GM19397 (cell line): ENCODE data around the gene ZNF440.
A peak's percentile ranks its signal among the peaks of the same experiment; 100 is the strongest.
"Not testable (repeated sequence)": the region's sequence is repeated elsewhere in the genome, so short reads cannot be mapped to it uniquely, and the experiment has no call there.

Experiments used
- ATAC-seq: cut with Tn5 transposase; IDR thresholded peaks from one replicate; pipeline ENCODE4 v1.9.1; 2021; ENCODE audit warnings: mild to moderate bottlenecking, moderate library complexity; ENCODE audit not compliant: unreplicated experiment

Gene ZNF440

DNA sequence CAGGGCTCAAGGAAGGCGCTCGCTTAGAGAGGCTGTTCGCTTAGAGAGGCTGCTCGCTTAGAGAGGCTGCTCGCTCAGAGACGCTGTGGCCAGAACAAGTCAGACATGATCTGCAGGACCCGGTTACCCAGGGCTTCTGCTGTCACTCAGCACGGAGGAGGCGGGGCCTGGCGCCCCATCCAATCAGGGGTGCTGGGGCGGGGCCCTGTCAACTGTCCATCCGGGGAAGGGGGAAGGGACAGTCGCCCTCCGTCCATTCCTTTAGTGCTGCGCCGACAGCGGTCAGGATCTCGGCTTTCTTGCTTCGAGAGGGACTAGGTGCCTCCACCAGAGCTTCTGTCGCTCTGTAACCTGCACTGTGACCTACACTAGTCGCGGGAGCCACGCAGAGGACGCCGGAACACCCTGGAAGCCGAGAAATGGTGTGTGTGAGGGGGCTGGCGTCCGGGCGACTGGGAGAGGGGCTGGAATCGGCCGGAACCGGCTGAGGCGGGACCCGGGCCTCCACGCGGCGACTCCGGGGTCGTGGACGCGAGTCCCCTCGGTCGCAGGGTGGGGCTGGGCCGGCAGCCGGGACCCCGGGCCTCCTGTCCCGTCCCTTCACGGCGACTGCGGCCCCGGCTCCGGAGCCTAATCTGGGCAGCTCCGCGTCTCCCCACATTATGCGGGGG, at the start of gene ZNF440:
Gene ZNF440 (plus strand): TSS at position 245 of the 671 bp plus-strand sequence. CDS start 175 bp downstream, at position 420.
- peak; percentile 98 for ATAC-seq

DNA sequence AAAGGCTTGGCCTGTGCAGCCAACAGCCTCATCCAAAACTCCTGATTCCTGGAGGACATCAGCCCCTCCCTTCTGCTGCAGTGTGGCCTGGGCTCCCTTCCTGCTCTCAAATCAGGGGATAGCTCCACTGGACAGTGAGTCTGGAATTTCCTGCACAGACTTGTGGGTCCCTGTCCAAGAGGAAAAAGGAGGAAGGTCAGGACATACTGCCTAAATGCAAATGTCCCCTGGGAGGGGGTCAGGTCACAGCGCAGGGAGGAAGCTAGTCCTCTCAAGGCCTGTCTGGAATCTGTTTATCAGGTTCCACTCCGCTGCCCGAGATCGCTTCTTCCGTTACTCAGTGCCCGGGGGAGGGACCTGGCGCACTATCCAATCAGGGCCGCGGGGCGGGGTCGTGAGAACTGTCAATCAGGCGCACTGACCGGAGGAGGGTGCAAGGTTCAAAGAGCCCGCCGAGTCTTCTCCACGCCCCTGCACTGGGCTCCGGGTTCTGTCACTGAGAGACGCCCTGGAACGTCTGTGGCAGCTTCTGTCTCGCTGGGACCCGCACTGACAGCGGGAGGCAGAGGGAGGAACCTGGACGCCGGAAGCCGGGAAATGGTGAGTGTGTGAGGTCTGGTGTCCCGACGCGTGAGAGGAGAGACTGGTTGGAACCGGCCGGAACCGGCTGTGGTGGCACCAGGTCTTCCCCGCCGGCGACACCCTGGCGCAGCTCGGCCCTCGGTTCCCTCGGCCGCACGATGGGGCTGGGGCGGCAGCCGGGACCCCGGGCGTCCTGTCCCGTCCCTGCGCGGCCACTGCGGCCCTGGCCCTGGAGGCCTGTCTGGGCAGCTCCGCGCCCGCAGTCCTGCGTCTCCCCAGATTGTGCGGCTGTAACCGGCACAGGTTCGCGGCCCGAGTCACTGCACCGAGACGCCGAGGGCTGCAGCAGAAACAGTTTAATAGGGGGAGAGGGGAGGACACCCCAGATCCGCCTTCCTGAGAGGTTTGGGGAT, 47.2 kb upstream of the ZNF440 start, which contains the start of gene ZNF441:
Gene ZNF441 (plus strand): TSS at position 404 of the 995 bp plus-strand sequence. CDS start 194 bp downstream, at position 598.
- peak; percentile 87 for ATAC-seq

DNA sequence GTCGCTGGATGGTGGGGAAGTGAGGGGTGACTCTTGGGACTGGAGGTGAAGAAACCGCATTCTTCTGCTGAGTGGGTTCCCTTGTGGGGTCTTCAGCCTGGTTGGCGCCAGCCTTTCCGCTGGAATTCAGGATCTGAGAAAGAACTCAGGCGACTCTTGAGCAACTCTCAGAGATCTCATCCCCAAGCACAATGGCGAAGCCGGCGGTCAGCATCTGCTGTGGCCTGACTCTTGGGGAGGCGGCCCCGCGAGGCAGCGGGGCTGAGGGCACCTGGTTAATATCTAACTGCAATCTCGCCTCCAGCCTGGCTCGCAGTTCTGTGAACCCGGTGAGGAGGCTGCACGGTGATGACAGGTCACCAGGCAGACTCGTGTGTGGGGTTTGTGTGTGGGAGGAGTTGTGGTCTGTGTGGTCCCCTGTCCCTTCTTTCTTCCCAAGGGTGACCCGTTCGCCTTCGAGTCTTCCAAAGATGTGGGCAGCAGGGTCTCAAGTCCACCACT, 46.4 kb upstream of the ZNF440 start:
- ATAC-seq, result peak; percentile 31

DNA sequence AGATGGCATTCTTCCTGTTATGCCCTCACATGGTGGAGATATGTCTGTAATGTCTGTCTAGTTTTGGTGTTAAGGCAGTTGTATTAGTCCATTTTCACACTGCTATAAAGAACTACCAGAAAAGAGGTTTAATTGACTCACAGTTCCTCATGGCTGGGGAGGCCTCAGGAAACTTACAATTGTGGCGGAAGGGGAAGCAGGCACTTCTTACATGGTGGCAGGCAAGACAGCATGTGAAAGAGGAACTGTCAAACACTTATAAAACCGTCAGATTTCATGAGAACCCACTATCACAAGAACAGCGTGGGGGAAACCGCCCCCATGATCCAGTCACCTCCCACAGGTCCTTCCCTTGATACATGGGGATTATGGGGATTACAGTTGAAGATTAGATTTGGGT, 44.1 kb upstream of the ZNF440 start:
- ATAC-seq, result no peak

DNA sequence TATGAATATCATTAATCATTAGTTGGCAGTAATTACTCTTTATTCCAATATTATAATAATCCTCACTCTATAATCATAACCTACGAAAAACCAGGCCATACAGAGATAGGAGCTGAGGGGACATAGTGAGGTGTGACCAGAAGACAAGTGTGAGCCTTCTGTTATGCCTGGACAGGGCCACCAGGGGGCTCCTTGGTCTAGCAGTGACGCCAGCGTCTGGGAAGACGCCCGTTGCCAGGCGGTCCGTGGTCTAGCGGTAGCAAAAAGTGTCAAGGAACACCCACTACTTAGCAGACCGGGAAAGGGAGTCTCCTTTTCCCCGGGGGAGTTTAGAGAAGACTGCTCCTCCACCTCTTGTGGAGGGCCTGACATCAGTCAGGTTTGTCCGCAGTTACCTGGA, 42.6 kb upstream of the ZNF440 start:
- ATAC-seq, result not testable (repeated sequence)

DNA sequence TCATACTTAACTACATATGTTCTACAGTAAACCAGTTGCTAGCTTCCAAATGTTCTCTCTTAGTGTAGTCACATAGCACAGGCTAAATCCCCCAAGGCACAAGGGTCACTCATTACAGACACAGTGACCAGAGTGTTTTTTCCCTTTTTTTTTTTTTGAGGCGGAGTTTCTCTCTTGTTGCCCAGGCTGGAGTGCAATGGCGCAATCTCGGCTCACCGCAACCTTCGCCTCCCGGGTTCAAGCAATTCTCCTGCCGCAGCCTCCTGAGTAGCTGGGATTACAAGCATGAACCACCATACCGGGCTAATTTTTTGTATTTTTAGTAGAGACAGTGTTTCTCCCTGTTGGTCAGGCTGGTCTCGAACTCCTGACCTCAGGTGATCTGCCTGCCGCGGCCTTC, 37.4 kb upstream of the ZNF440 start:
- not testable (repeated sequence) for ATAC-seq

DNA sequence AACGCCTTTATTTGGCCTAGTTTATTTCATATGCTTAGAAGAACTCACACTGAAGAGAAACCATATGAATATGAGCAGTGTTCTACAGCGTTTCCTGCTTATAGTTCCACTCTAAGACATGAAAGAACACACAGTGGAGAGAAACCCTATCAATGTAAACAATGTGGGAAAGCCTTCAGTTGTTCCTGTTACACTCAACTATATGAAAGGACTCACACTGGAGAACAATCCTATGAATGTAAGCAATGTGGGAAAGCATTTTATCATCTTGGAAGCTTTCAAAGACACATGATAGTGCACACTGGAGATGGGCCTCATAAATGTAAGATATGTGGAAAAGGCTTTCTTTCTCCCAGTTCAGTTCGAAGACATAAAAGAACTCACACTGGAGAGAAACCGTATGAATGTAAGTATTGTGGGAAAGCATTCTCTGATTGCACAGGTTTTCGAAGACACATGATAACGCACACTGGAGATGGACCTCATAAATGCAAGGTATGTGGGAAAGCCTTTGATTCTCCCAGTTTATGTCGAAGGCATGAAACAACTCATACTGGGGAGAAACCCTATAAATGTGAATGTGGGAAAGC, 33.5 kb upstream of the ZNF440 start:
- ATAC-seq, result no peak

DNA sequence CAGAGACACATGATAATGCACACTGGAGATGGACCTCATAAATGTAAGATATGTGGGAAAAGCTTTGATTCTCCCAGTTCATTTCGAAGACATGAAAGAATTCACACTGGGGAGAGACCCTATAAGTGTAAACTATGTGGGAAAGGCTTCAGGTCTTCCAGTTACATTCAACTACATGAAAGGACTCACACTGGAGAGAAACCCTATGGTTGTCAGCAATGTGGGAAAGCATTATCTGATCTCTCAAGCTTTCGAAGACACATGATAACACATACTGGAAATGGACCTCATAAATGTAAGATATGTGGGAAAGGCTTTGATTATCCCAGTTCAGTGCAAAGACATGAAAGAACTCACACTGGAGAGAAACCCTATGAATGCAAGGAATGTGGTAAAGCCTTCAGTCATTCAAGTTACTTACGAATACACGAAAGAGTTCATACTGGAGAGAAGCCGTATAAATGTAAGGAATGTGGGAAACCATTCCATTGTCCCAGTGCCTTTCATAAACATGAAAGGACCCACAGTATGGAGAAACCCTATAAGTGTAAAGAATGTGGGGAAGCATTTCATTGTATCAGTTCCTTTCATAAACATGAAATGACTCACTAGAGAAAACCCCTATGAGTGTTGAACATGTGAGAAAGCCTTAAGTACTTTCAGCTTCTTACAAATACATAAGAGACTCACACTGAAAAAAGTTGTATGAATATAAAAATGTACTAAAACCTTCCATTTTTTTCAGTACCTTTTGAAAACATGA, 32.6 kb upstream of the ZNF440 start:
- no peak for ATAC-seq

DNA sequence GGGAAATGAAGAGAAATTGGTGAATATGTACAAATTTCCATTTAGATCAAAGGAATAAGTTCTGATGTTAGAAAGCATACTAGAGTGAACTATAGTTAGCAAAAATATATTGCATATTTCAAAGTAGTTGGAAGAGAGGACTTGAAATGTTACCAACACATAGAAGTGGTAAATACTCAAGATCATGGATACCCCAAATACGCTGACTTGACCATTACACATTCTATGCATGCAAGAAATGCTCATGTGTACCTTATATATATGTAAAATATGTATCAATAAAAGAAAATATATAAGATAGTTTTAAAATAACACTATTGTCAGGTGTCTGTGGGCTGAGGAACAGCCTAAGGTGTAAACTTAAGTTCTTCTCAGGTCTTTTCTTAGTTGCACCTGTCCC, 30.3 kb upstream of the ZNF440 start:
- no peak for ATAC-seq

DNA sequence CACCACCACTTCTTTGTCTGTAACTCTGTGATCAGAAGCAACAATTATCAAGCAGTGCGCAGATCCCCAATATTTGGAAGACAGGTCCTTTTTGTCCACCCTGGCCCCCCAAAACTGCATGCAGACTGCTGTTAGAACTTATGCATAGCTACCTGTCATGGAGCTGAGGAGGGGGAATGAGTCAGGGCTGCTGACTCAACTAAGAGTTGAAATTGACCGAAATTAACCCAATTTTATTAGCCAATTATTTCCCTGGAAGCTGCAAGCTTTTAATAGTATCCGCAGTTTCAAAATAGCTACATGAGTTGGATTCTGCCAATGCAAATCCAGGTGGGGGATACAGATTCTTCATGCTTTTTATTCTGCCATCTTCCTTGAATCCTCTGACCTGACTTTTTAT, 29.7 kb upstream of the ZNF440 start:
- ATAC-seq, result no peak

DNA sequence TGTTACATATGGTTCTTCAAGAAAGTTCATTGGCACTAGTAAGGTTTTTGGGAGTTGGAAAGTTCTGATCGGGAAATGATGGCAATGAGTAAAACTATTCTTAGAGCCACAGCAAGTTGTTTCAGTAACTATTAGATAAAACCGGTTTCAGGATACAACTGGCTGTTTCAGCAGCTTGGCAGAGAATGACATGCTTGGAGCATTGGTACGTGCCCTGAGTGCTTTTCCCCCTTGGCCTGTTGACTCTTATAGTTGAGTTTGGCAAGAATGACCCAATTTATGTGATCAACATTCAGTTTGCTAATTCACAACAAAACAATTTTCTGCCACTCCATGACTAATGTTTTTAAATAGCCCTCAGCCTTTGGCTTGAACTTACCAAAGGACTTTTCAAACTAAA, 26.5 kb upstream of the ZNF440 start:
- ATAC-seq, result no peak

DNA sequence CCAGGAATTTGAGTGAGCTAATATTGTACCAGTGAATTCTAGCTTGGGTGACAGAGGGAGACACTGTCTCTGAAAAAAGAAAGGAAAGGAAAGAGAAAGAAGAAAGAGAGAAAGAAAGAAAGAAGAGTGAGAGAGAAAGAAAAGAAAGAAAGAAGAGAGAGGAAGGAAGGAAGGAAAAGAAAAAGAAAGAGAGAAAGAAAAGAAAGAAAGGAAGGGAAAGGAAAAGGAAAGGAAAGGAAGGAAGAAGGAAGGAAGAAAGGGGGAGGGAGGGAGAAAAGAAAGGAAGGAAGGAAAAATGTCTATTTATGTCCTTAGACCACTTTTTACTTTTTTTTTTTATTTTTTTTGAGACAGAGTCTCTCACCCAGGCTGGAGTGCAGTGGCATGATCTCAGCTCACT, 21.1 kb upstream of the ZNF440 start:
- no peak for ATAC-seq

DNA sequence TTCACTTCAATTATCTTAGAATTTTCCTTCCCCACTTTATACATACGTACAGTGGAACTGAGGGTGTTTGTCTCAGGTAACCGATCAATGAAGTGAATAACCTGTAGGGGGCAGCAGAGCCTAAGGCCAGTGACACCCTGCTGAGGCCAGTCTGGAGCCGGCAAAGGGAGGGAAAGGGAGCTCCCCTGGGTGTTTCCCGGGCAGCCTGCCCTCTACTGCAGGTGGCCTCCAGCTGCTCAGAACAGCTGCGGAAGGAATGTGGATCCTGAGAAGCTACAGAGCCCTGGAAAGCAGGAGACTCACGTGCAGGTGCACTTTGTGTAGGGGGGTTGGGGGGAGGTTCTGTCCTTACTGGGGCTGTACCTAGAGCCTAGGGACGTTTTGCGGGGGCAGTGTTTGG, 16.6 kb upstream of the ZNF440 start:
- peak; percentile 52 for ATAC-seq

DNA sequence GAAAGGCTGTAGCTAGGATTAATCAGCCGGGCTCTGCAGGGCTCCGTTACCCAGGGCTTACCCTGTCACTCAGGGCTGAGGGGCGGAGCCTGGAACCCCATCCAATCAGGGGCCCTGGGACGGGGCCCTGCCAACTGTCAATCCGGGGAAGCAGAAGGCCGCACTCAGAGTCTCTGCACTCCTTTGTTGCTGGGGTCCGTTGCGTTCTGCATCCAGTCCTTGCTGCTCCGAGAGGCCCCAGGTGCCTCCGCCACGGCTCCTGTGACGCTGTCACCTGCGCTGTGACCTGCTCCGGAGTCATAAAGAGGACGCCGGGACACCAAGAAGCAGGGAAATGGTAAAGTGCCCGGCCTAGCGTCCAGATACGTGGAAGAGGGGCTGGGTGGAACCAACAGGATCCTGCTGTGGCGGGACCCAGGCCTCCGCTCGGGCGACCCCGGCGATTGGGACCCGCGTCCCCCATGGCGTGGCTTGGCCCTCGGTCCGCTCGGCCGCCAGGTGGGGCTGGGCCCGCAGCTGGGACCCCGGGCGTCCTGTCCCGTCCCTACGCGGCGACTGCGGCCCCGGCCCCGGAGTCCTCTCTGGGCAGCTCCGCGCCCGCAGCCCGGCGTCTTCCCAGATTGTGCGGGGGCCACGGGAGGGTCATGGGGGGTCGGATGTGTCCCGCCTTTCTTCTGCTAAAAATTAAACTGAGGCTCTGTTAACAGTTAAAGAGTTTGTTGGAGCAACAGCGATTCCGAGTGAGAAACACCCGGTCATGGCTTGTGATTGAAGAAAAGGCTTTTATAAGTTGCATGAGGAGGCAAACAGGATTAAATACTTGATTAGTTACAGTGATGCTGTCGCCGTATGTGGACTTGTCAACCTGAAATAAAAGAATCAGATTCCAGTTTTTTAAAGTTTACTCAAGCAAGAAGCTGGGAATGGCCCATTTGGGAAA, 15.4 kb upstream of the ZNF440 start, which contains the start of gene ZNF491:
Gene ZNF491 (plus strand): TSS at position 133 of the 940 bp plus-strand sequence. CDS start 7,431 bp downstream, outside the sequence.
- peak; percentile 90 for ATAC-seq

DNA sequence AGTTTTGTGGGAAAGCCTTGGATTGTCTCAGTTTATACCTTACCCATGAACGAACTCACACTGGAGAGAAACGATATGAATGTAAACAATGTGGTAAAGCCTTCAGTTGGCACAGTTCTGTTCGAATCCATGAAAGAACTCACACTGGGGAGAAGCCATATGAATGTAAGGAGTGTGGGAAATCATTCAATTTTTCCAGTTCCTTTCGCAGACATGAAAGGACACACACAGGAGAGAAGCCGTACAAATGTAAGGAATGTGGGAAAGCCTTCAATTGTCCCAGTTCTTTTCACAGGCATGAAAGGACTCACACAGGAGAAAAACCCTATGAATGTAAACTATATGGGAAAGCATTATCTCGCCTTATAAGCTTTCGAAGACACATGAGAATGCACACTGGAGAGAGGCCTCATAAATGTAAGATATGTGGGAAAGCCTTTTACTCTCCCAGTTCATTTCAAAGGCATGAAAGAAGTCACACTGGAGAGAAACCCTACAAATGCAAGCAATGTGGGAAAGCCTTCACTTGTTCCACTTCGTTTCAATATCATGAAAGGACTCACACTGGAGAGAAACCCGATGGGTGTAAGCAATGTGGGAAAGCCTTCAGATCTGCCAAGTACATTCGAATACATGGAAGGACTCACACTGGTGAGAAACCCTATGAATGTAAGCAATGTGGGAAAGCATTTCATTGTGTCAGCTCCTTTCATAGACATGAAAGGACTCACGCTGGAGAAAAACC, 7.5 kb upstream of the ZNF440 start:
- ATAC-seq, result no peak

DNA sequence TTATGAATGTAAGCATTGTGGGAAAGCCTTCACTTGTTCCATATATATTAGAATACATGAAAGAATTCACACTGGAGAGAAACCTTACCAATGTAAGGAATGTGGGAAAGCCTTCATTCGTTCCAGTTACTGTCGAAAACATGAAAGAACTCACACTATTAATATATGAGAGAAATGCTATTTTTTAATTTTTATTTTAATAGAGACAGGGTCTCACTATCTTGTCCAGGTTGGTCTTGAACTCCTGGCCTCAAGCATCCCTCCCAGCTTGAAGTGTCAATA, 7.0 kb upstream of the ZNF440 start:
- no peak for ATAC-seq

DNA sequence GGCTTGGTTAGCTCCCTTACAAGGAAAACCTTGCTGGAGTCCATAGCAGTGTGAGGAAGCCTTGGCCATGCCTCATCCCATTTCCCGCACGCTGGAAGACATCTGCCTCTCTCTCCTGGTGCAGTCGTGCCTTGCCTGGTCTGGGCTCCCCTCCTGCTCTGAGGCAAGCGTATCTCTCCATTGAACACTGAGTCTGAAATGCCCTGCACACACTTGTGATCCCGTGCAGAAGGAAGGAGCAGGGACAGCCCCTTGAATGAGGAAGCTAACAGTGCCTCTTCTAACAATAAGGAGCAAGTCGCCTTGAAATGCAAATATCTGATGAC, 407 bp upstream of the ZNF440 start:
- no peak for ATAC-seq

DNA sequence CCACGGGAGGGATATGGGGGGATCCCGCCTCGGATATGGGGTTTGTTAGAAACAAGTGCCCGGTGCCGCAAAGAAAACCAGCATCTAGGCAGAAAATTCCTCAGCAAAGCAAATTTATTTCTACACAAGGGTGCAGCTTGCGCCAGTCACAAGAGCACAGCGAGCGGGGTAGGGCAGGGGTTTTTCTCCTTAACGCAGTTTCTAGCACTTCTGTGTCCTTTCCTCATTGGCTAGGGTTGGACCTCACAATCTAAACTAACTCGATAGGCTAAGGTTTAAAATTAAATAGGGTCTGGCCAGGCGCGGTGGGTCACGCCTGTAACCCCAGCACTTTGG, 595 bp downstream of the ZNF440 start:
- ATAC-seq, result no peak

DNA sequence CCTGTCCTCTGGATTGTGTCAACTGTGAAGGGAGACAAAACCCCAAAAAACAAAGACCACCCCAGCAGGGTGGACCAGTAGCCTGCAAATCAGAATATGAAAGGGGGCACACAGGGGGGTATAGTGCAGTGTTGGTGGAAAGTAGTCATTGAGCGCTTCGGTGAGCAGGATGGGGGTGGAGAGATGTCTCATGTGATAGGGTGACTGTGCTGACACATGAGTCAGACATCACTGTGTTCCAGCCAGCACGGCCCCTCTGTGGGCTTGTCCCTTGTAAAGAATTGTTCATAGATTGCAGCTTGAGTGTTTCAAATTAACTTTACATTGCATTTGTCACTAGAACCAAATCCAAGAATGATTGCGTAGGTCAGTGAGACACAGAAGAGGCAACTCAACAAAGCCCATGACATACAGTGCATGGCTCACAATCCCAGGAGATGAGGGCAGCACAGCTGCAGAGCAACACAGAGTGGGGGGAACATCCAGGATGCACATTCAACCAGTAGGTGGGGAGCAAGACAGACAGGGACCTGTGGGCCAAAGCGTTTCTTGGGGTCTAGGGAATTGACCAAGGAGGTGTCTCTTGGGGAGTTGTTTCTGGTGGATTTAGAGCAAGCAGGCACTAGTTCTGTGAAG, 7.5 kb downstream of the ZNF440 start:
- ATAC-seq, result no peak
